GM13976 (cell line): ENCODE data around the gene CISD3.
A peak's percentile ranks its signal among the peaks of the same experiment; 100 is the strongest.

Experiments
- DNase-seq: peaks from one replicate; pipeline ENCODE4 v3.0.0; 2012; ENCODE audit warnings: low spot score
- CTCF ChIP-seq: IDR thresholded peaks from 2 replicates; pipeline ENCODE4 v1.5.1; 2012; ENCODE audit warnings: borderline replicate concordance, mild to moderate bottlenecking; ENCODE audit not compliant: insufficient read depth; ENCODE audit errors: extremely low read depth, missing control alignments, control extremely low read depth
- in situ Hi-C: fragments of 300-500 bp; cut with MboI; formaldehyde crosslinking; loops from one replicate; pipeline ENCODE4 v1.12.0; 2022; ENCODE audit warnings: low sequenced_read_pairs, mixed read lengths, inconsistent platforms; ENCODE audit not compliant: unreplicated experiment

Gene CISD3

GRCh38 chr17:38752308-38753070 lies 22.3 kb downstream of the CISD3 start, which contains the start of gene PSMB3:
Gene PSMB3, plus strand, starts transcription at chr17:38752741. Its CDS starts 86 bp downstream, at chr17:38752827.
- DNase-seq, result peak; percentile 97
- in situ Hi-C loops, result no loop called here
- TF ChIP-seq CTCF, result no peak

- no peak for DNase-seq
- in situ Hi-C loops, result no loop called here
- TF ChIP-seq CTCF, result no peak
Measured at GRCh38 chr17:38753071-38753506, 22.9 kb downstream of the CISD3 start.

GRCh38 chr17:38761612-38762011 lies 31.5 kb downstream of the CISD3 start:
- in situ Hi-C loops, result no loop called here
- TF ChIP-seq CTCF, result peak; percentile 46
- no peak for DNase-seq

- no peak for TF ChIP-seq CTCF
- DNase-seq, result no peak
- in situ Hi-C loops, result no loop called here
Measured at GRCh38 chr17:38762231-38762630, 32.1 kb downstream of the CISD3 start.

- in situ Hi-C loops, result no loop called here
- DNase-seq, result no peak
- TF ChIP-seq CTCF, result no peak
Measured at GRCh38 chr17:38766341-38766740, 36.2 kb downstream of the CISD3 start.

- in situ Hi-C loops, result no loop called here
- DNase-seq, result no peak
- no peak for TF ChIP-seq CTCF
Measured at GRCh38 chr17:38768417-38768816, 38.3 kb downstream of the CISD3 start.
